GM18498 (cell line): ENCODE measurements around the gene OR51T1.

ENCODE experiments used
- ATAC-seq: cut with Tn5 transposase; IDR thresholded peaks from one replicate; pipeline ENCODE4 v1.9.1; 2021; ENCODE audit warnings: mild to moderate bottlenecking, moderate library complexity; ENCODE audit not compliant: unreplicated experiment

Gene OR51T1

DNA sequence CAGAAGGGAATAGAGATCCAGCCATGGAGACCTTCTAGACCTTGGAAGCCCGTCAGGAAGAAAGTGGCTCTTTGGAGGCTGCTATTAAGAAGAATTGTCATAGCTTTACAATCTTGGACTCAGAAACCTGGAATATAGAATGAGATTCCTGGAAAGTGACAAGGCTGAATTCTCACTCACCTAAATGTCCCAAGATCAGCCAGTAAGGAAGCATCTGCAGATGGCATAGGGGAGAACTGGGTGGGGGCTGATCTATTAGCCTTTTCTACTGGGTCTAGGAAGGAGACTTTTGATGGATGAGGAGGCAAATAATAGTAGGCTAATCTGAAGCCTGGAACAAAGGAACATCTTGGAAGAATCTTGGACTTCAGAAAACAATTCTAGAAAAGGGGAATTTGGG, 42.5 kb downstream of the OR51T1 start, which contains the start of gene OR51G1:
Gene OR51G1, minus strand, starts transcription at position 101 of the 400 bp plus-strand sequence. Its CDS starts 0 bp downstream, at position 101.
- no peak for ATAC-seq

DNA sequence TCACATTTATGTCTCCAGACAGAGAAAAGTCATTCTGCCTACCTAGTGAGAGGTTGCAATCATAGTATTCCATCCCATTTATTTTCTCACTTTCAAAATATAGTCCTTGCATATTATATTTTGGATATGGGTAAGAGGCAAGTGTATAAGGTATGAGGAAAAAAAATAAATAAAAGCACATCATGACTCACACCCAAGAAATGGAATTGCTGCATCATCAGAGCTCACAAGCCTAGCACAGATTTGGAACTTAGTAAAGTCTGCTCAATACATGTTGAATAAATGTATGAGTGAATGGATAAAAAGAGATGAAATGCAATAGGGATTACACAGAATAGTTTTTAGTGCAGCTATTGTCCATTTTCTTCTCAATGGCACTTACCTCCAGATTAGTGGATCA, 44.9 kb downstream of the OR51T1 start:
- no peak for ATAC-seq
